Type B pancreatic cell (in vitro differentiated cells): Measurements from ENCODE around the gene GPN2. TPM values are rescaled to one million over a fixed set of nuclear protein-coding genes. Genes with fewer than 3 reads are reported as not detected.
"Not testable (repeated sequence)": the region's sequence is repeated elsewhere in the genome, so short reads cannot be mapped to it uniquely, and the experiment has no call there.

ENCODE experiments used
- DNase-seq: peaks from one replicate; pipeline ENCODE4 v3.0.0; 2021; ENCODE audit warnings: mixed read lengths; ENCODE audit not compliant: unreplicated experiment; ENCODE audit errors: extremely low spot score
- H3K27ac Mint-ChIP-seq: 2 replicates; pipeline ENCODE4 v1.8.0; 2021; ENCODE audit warnings: mild to moderate bottlenecking, mixed read lengths
- H3K27me3 Mint-ChIP-seq: 2 replicates; pipeline ENCODE4 v1.8.0; 2021; ENCODE audit warnings: mixed read lengths
- H3K36me3 Mint-ChIP-seq: 2 replicates; pipeline ENCODE4 v1.8.0; 2021; ENCODE audit warnings: mixed read lengths
- H3K4me1 Mint-ChIP-seq: one replicate; pipeline ENCODE4 v1.8.0; 2021; ENCODE audit warnings: mixed read lengths; ENCODE audit not compliant: unreplicated experiment
- H3K4me3 Mint-ChIP-seq: 2 replicates; pipeline ENCODE4 v1.8.0; 2021; ENCODE audit warnings: mild to moderate bottlenecking, mixed read lengths
- H3K9me3 Mint-ChIP-seq: 2 replicates; pipeline ENCODE4 v1.8.0; 2021; ENCODE audit warnings: mixed read lengths
- total RNA-seq: library from RNA; stranded (reverse); gene quantifications from 2 replicates; pipeline ENCODE4 v1.2.1, GENCODE V29; 2021; ENCODE audit warnings: low replicate concordance
- TF ChIP-seq, protein P1 (sequence below): fragments of 200-600 bp; sonication (generic); conservative IDR thresholded peaks from 2 replicates; pipeline ENCODE4 v1.5.0; 2021; ENCODE audit warnings: antibody characterized with exemption, mild to moderate bottlenecking

GPN2 gene
- total RNA-seq, 1 donor from 2014 or later, result 28.7 TPM

DNA sequence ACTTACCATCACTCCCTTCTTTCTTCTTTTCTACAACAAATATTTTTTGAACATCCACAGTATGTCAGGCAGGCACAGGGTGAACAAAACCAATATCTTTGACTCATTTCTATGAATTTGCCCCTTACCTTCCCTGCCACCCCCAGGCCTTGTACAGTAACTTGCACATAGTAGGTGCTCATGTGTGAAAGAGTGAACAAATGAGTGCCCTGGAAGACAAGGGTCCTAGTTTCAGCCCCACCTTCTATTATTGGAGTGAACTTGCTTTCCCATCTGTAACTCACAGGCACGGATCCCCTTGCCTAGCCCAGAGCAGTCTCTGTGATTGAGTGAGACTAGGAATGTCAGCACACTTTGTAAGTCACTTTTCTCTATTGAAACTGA is 50.8 kb downstream of the GPN2 start:
- H3K27me3 Mint-ChIP-seq, result no peaks in the 10 kb centered on the region
- TF ChIP-seq, protein P1, sequence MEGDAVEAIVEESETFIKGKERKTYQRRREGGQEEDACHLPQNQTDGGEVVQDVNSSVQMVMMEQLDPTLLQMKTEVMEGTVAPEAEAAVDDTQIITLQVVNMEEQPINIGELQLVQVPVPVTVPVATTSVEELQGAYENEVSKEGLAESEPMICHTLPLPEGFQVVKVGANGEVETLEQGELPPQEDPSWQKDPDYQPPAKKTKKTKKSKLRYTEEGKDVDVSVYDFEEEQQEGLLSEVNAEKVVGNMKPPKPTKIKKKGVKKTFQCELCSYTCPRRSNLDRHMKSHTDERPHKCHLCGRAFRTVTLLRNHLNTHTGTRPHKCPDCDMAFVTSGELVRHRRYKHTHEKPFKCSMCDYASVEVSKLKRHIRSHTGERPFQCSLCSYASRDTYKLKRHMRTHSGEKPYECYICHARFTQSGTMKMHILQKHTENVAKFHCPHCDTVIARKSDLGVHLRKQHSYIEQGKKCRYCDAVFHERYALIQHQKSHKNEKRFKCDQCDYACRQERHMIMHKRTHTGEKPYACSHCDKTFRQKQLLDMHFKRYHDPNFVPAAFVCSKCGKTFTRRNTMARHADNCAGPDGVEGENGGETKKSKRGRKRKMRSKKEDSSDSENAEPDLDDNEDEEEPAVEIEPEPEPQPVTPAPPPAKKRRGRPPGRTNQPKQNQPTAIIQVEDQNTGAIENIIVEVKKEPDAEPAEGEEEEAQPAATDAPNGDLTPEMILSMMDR, result no peak
- H3K27ac Mint-ChIP-seq, result peak overlapping the region; percentile 93
- H3K4me1 Mint-ChIP-seq, result no peaks in the 10 kb centered on the region
- H3K9me3 Mint-ChIP-seq, result no peaks in the 10 kb centered on the region
- H3K36me3 Mint-ChIP-seq, result peaks cover 16% of the 10 kb centered on the region
- H3K4me3 Mint-ChIP-seq, result no peak overlapping the region
- DNase-seq, result no peak

- no peak for DNase-seq
- Mint-ChIP-seq H3K9me3 (no peaks in the 10 kb centered on the region), H3K27me3 (no peaks in the 10 kb centered on the region), H3K4me1 (no peaks in the 10 kb centered on the region), H3K4me3 (no peak overlapping the region), H3K27ac (peak overlapping the region; percentile 93), H3K36me3 (peaks cover 16% of the 10 kb centered on the region)
- TF ChIP-seq, protein P1, result no peak
Observed at GRCh38 chr1:26838474-26839338, 51.4 kb downstream of the GPN2 start.

GRCh38 chr1:26837665-26838064 is 52.4 kb downstream of the GPN2 start:
- H3K4me1 Mint-ChIP-seq, H3K4me3 Mint-ChIP-seq, H3K9me3 Mint-ChIP-seq, H3K27me3 Mint-ChIP-seq, DNase-seq: not testable (repeated sequence)
- Mint-ChIP-seq H3K27ac (peak overlapping the region; percentile 93), H3K36me3 (peaks cover 21% of the 10 kb centered on the region)

GRCh38 chr1:26833432-26834405 is 56.4 kb downstream of the GPN2 start:
- TF ChIP-seq, protein P1, result no peak
- no peaks in the 10 kb centered on the region for H3K9me3 Mint-ChIP-seq
- H3K4me3 Mint-ChIP-seq, result no peak overlapping the region
- DNase-seq, result no peak
- H3K27me3 Mint-ChIP-seq, result no peaks in the 10 kb centered on the region
- peak overlapping the region; percentile 59 for H3K27ac Mint-ChIP-seq
- H3K36me3 Mint-ChIP-seq, result peaks cover 30% of the 10 kb centered on the region
- peaks cover 10% of the 10 kb centered on the region for H3K4me1 Mint-ChIP-seq

- H3K4me1 Mint-ChIP-seq, result peaks cover 20% of the 10 kb centered on the region
- H3K36me3 Mint-ChIP-seq, result peaks cover 26% of the 10 kb centered on the region
- no peak overlapping the region for H3K4me3 Mint-ChIP-seq
- TF ChIP-seq, protein P1, result no peak
- H3K27me3 Mint-ChIP-seq, result no peaks in the 10 kb centered on the region
- no peak for DNase-seq
- peak overlapping the region; percentile 54 for H3K27ac Mint-ChIP-seq
- no peaks in the 10 kb centered on the region for H3K9me3 Mint-ChIP-seq
Observed at GRCh38 chr1:26832249-26832960, 57.7 kb downstream of the GPN2 start.
